Aorta (tissue), 5 donors: ENCODE measurements around the gene SOX8. TPM values are rescaled to one million over a fixed set of nuclear protein-coding genes. Genes with fewer than 3 reads are reported as not detected.

Experiments
- ATAC-seq: fragments of 200-7000 bp; cut with Tn5 transposase; one replicate; pipeline ENCODE4 v1.9.1; 2022; ENCODE audit warnings: moderate library complexity; ENCODE audit not compliant: low FRiP score
- DNase-seq, 2 donors: peaks; one replicate each; pipeline ENCODE4 v3.0.0-alpha.2; 2020
- H3K27ac ChIP-seq, 2 donors: one replicate each; pipeline ENCODE4 v1.5.1; 2013; ENCODE audit warnings: low read length in 2 of 2, mild to moderate bottlenecking in 2 of 2, moderate library complexity in 2 of 2, control low read depth in 1 of 2, inconsistent platforms in 1 of 2, low read depth in 1 of 2
- H3K27me3 ChIP-seq, 2 donors: one replicate each; pipeline ENCODE4 v1.6.1; 2013; ENCODE audit warnings: control low read depth in 1 of 2, low read length in 1 of 2, mild to moderate bottlenecking in 1 of 2, moderate library complexity in 1 of 2; ENCODE audit not compliant: insufficient read depth in 2 of 2, control insufficient read depth in 1 of 2
- H3K36me3 ChIP-seq, 2 donors: one replicate each; pipeline ENCODE4 v1.6.1; 2013; ENCODE audit warnings: control low read depth in 1 of 2, low read length in 1 of 2, mild to moderate bottlenecking in 1 of 2; ENCODE audit not compliant: insufficient read depth in 2 of 2, control insufficient read depth in 1 of 2
- H3K4me1 ChIP-seq, 2 donors: one replicate each; pipeline ENCODE4 v1.6.1; 2013; ENCODE audit warnings: low read length in 2 of 2, control low read depth in 1 of 2, mild to moderate bottlenecking in 1 of 2, moderate library complexity in 1 of 2; ENCODE audit not compliant: insufficient read depth in 2 of 2, control insufficient read depth in 1 of 2
- H3K4me3 ChIP-seq, 2 donors: one replicate each; pipeline ENCODE4 v1.5.1; 2013; ENCODE audit warnings: low read length in 2 of 2, control low read depth in 1 of 2, mild to moderate bottlenecking in 1 of 2
- H3K9me3 ChIP-seq: one replicate; pipeline ENCODE4 v1.6.1; 2013; ENCODE audit warnings: mild to moderate bottlenecking, low read length; ENCODE audit not compliant: control insufficient read depth
- WGBS, 2 donors: extraction: QIAGEN DNeasy Blood & Tissue Kit; methylation state at CpG; one replicate each; pipeline ENCODE4 v1.1.7; 2013; 5-methylcytosine and 5-hydroxymethylcytosine counted together
- intact Hi-C, 2 donors: fragments of 100-400 bp; cut with DNase I; formaldehyde crosslinking; loops; one replicate each; pipeline versions ENCODE4 v1.14.2 to v1.15.0; 2022
- polyA plus RNA-seq, 2 donors: library from polyadenylated mRNA; stranded (reverse); fragments of 200-250 nt; gene quantifications; one replicate each; pipeline ENCODE4 v1.2.3, GENCODE V29; 2013
- total RNA-seq, 2 donors: library from RNA; stranded (reverse); fragmentation: NEBNext Ultra II Directional; extraction: Animal tissue kit (Norgen Biotek cat#: 25700); gene quantifications; one replicate each; pipeline ENCODE4 v1.2.1, GENCODE V29; 2021
- donor health status: healthy with polysubstance abuse.
- donor health status: Bipolar disorder and iron deficiency.
- donor health status: DM: no; HTN: no; CAD: no.
- donor health status: DM: no; HTN: no; CAD: no.
- donor health status: DM: yes; HTN: yes; CAD: no.

SOX8 gene
- total and polyA plus RNA-seq, 4 donors, result 1.0 to 7.0 (median 3.9) TPM

DNA sequence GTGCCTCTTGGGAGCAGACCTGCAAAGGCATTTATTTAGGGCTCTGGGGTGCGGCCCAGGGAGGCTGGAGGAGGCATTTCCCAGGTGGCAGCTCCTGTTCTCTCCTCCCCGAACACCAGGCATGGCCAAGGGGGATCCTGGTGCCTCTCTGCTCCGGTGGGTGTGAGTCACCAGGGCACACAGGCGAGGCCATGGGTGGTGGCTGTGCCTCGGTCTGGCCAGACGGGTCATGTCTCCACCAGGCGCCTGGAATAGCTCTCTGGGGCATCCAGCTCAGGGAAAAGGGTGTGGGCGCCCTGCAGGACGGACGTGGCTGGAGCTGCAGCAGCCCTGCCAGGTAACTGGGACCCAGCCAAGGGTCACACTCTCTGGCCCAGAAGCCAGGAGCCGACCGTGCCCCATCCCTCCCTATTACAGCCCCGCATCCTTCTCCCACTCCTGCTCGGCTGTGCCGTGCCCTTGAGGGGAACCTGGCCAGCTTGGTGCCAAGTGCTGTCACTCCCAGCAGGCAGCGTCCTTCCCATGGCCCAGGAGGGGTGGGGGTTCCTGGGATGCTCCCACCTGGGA, 25.8 kb downstream of the SOX8 start:
- no peaks in the 10 kb centered on the region for H3K9me3 ChIP-seq
- ATAC-seq (no peak), DNase-seq (no peak)
- no peak overlapping the region for H3K27ac ChIP-seq
- H3K36me3 ChIP-seq, result no peaks in the 10 kb centered on the region
- intact Hi-C loops, result no loop called here
- no peak overlapping the region for H3K4me3 ChIP-seq
- no peaks in the 10 kb centered on the region for H3K27me3 ChIP-seq
- no peaks in the 10 kb centered on the region for H3K4me1 ChIP-seq
- 59 to 60% methylated on average over 15 to 16 of the region's 16 CpGs for WGBS, 2 donors

DNA sequence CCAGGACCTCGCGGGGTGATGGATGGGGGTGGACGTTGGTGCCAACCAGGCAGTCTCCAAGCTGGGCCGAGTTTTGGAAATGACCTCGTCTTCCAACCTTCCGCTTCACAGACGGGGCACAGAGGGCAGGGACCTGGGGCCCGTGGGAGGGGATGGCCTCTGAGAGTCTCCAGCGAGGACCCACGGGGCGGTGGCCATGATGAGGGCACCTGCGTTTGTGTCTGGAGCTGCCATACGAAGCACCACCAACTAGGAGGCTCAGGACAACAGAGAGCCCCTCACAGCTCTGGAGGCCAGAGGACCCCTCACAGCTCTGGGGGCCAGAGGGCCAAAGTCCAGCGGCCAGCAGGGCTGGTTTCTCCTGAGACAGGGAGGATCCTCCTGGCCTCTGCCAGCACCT, 26.5 kb downstream of the SOX8 start:
- Histone ChIP-seq H3K36me3 (no peaks in the 10 kb centered on the region), H3K4me3 (no peak overlapping the region), H3K9me3 (no peaks in the 10 kb centered on the region), H3K27ac (no peak overlapping the region), H3K27me3 (no peaks in the 10 kb centered on the region), H3K4me1 (no peaks in the 10 kb centered on the region)
- WGBS, 2 donors, result 76 to 78% methylated on average over 14 of the region's 14 CpGs
- DNase-seq, result no peak
- ATAC-seq, result no peak
- intact Hi-C loops, result no loop called here

DNA sequence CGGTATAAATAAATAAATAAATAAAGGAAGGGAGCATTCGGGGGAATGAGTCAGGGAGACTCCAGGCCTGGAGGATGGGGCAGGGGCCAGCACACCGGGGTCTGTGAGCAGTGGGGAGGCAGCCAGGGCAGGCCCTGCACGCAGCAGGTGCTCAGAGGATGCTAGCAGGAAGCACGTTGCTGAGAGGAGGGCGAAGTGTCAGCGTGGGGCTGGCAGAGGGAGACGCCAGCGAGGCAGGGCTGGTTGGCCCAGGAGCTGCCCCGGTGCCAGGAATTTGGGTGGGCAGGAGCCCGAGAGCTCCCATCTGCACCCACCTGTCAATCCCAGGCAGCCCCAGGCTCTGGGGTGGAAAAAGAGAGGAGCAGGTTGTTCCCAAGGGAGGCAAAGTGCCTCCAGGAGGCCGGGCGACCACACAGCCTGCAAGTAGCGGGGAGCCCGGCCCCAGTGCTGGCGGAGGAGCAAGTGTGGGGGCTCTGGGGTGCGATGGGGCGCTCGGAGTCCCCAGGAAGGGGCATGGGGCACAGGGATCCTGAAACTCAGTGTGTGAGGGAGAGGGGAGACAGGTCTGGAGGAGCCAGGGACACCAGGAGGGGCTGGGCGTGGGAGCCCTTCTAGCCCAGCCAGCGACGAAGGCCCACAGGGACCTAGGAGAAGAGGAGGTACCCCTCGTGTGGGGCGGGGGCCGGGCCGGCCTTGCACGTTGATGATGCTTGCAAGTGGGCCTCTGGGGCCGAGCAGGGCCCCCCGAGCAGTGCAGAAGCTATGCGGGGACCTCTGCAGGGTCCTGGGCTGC, 28.0 kb downstream of the SOX8 start:
- no peaks in the 10 kb centered on the region for H3K36me3 ChIP-seq
- no peaks in the 10 kb centered on the region for H3K9me3 ChIP-seq
- H3K4me3 ChIP-seq, result no peak overlapping the region
- no peak for DNase-seq
- H3K4me1 ChIP-seq, result no peaks in the 10 kb centered on the region
- ATAC-seq, result no peak
- WGBS, 2 donors, result 86 to 88% methylated on average over 28 to 30 of the region's 30 CpGs
- no peaks in the 10 kb centered on the region for H3K27me3 ChIP-seq
- intact Hi-C loops, result no loop called here
- H3K27ac ChIP-seq, result no peak overlapping the region

DNA sequence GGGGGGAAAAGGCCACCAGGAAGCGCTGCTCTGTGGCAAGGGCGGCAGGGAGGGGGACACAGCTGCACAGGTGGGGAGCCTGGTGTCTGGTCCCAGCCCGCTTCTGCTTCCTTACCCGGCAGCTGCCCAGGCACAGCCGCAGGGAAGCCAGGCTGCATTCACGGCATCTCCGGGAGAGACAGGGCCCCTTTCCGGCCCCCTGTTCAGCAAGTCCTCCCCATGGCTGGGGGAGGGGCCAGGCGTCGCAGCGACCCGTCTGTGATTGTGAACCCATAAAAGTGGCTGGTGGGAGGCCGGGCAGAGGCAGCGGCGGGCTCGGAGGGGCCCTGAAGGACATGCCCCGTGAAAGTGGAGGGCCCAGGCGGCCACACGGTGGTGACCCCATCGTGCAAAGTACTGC, 28.7 kb downstream of the SOX8 start:
- no peaks in the 10 kb centered on the region for H3K36me3 ChIP-seq
- no peak overlapping the region for H3K4me3 ChIP-seq
- 39 to 57% methylated on average over 18 to 20 of the region's 20 CpGs for WGBS, 2 donors
- H3K27me3 ChIP-seq, result no peaks in the 10 kb centered on the region
- H3K4me1 ChIP-seq, result no peaks in the 10 kb centered on the region
- H3K27ac ChIP-seq, result no peak overlapping the region
- no peak for DNase-seq
- intact Hi-C loops, result no loop called here
- no peak for ATAC-seq
- no peaks in the 10 kb centered on the region for H3K9me3 ChIP-seq

DNA sequence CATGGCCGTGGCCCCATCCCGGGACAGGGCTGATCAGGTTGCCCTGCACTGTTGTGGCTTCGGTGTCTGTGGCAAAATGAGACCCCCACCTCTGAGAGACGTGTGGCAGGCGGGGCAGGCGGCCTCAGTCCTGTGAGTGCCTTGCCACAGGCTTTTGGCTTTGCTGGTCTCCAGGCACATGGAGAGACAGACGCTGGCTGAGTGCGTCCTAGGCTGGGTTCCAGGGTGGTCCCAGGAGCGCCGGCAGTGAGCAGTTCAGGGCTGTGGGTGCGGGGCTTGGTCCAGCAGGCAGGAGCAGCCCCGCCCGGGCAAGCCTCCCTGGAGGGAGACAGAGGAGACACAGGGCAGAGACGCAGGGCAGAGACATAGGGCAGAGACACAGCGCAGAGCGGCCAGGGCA, 29.2 kb downstream of the SOX8 start:
- 37 to 47% methylated on average over 16 of the region's 16 CpGs for WGBS, 2 donors

DNA sequence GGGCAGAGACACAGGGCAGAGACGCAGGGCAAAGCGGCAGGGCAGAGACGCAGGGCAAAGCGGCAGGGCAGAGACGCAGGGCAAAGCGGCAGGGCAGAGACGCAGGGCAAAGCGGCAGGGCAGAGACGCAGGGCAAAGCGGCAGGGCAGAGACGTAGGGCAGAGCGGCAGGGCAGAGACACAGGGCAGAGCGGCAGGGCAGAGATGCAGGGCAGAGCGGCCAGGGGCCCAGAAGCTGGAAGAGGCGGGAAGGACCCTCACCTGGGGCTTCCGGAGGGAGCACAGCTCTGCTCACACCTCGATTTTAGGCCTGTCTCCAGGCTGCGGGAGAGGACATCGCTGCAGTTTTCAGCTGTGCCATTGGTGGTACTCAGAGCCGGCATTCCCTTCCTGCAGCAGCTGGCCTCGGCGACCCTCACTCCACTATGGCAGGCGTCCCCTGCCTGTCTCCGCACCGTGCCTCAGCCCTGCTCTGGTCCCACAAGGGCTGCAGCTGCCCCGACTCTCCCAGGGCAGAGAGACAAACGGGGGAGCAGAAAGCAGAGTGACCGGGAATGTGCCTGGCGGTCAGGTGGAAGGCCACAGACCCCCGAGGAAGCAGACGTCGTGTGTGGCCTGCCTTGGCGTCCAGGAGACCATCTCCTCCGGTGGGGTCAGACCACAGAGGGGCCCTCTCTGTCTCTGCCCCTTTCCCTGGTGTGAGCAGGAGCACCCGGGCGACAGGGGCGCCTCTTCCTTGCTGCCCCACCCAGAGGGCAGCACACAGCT, 29.9 kb downstream of the SOX8 start:
- 81 to 87% methylated on average over 36 to 37 of the region's 37 CpGs for WGBS, 2 donors
- H3K9me3 ChIP-seq, result no peaks in the 10 kb centered on the region
- ATAC-seq, result no peak
- no peaks in the 10 kb centered on the region for H3K27me3 ChIP-seq
- H3K27ac ChIP-seq, result no peak overlapping the region
- intact Hi-C loops, result no loop called here
- no peak overlapping the region for H3K4me3 ChIP-seq
- no peaks in the 10 kb centered on the region for H3K4me1 ChIP-seq
- no peak for DNase-seq
- no peaks in the 10 kb centered on the region for H3K36me3 ChIP-seq

More for the DNA sequence above, 29.2 kb downstream of the SOX8 start:
- intact Hi-C loops, result no loop called here
- no peak overlapping the region for H3K27ac ChIP-seq
- no peaks in the 10 kb centered on the region for H3K9me3 ChIP-seq
- H3K27me3 ChIP-seq, result no peaks in the 10 kb centered on the region
- H3K36me3 ChIP-seq, result no peaks in the 10 kb centered on the region
- no peak overlapping the region for H3K4me3 ChIP-seq
- ATAC-seq, result no peak
- no peak for DNase-seq
- H3K4me1 ChIP-seq, result no peaks in the 10 kb centered on the region

DNA sequence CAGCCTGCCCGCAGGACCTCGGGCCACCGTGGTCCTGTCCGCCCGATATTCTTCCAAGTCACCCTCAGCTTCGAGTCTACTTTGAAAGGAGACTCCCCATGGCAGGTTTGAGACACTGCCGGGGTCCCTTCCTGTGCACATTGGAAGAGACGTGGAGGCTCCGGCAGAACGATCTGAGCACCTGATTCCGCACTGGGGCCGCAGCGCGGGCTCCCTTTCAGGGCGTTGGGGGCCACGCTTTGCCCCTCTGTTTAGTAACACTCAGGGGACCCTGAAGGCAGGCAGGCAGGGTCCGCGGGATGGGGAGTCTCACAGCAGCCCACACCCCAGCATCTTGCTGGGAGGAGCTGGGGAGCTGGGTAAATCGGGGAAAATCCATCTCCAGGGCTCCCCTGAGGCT, 30.6 kb downstream of the SOX8 start:
- no peaks in the 10 kb centered on the region for H3K27me3 ChIP-seq
- no peaks in the 10 kb centered on the region for H3K4me1 ChIP-seq
- intact Hi-C loops, result no loop called here
- ATAC-seq (no peak), DNase-seq (no peak)
- no peak overlapping the region for H3K27ac ChIP-seq
- no peaks in the 10 kb centered on the region for H3K36me3 ChIP-seq
- WGBS, 2 donors, result 85 to 90% methylated on average over 19 of the region's 19 CpGs
- no peaks in the 10 kb centered on the region for H3K9me3 ChIP-seq
- no peak overlapping the region for H3K4me3 ChIP-seq

DNA sequence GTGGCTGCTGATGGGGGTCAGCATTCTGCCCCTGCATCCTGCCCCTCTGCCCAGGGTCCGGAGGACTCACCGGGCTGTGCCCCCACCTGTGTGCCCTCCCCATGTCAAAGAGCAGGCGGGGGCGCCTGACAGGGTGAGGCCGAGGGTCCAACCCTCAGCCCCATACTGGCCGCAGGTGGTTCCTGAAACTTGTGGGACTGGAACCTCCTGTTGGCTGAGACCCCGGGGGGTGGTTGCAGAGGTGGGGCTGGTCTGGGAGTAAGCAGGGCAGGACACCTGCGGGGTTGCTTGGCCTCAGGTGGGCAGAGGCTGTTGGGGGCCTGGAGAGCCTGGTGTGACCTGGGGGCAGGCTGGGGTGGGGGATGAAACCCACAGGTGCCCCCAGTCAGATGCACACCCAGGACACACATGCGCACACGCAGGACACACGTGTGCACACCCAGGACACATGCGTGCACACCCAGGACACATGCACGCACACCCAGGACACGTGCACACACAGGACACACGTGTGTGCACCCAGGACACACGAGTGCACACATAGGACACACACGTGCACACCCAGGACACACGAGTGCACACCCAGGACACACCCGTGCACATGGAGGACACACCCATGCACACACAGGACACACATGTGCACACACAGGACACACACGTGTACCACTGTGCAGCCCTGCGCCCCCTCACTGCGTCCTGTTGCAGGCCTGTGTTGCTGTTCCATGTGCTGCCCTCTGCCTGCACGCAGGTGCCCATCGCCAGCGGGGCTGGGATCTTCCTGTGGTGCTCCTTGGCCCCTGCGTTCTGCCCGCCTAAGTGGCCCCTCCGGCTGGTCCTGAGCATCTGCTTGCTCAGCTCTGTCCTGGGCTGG, 31.4 kb downstream of the SOX8 start:
- intact Hi-C loops, result no loop called here
- H3K27ac ChIP-seq, result no peak overlapping the region
- H3K36me3 ChIP-seq, result no peaks in the 10 kb centered on the region
- H3K4me1 ChIP-seq, result no peaks in the 10 kb centered on the region
- ATAC-seq (no peak), DNase-seq (no peak)
- no peaks in the 10 kb centered on the region for H3K27me3 ChIP-seq
- no peaks in the 10 kb centered on the region for H3K9me3 ChIP-seq
- WGBS, 2 donors, result 88 to 94% methylated on average over 28 of the region's 28 CpGs
- H3K4me3 ChIP-seq, result no peak overlapping the region
